OCI-LY7 (cell line): ENCODE results near the gene ABCD3.

ENCODE experiments used
- CTCF ChIP-seq: fragments of 200-600 bp; sonication (generic); conservative IDR thresholded peaks from 2 replicates; pipeline ENCODE4 v1.5.1; 2014; ENCODE audit warnings: mild to moderate bottlenecking, antibody characterized with exemption, low read length, moderate library complexity, mixed read lengths
- EZH2phosphoT487 ChIP-seq: fragments of 200-600 bp; sonication (generic); IDR thresholded peaks from 2 replicates; pipeline ENCODE4 v1.6.1; 2018; ENCODE audit warnings: low read depth, borderline replicate concordance, mild to moderate bottlenecking, mixed run types, antibody characterized with exemption, low read length, moderate library complexity, mixed read lengths

GRCh38 chr1:94433866-94434265, 15.7 kb downstream of the ABCD3 start:
- no peak for TF ChIP-seq CTCF
- no peak for TF ChIP-seq EZH2phosphoT487
